Chondrocyte (in vitro differentiated cells): Measurements from ENCODE around the gene PPP6R3. TPM values are rescaled to one million over a fixed set of nuclear protein-coding genes. Genes with fewer than 3 reads are reported as not detected.
A peak's percentile ranks its signal among the peaks of the same experiment; 100 is the strongest.

Source experiments
- DNase-seq: peaks from one replicate; pipeline ENCODE4 v3.0.0; 2021; ENCODE audit warnings: mixed read lengths, low spot score
- H3K27ac Mint-ChIP-seq: one replicate; pipeline ENCODE4 v1.8.0; 2021; ENCODE audit warnings: mild to moderate bottlenecking, moderate library complexity, mixed read lengths; ENCODE audit not compliant: unreplicated experiment
- H3K27me3 Mint-ChIP-seq: 2 replicates; pipeline ENCODE4 v1.8.0; 2021; ENCODE audit warnings: low read depth, mixed read lengths
- H3K36me3 Mint-ChIP-seq: 2 replicates; pipeline ENCODE4 v1.8.0; 2021; ENCODE audit warnings: low read depth, mixed read lengths
- H3K4me1 Mint-ChIP-seq: 2 replicates; pipeline ENCODE4 v1.8.0; 2021; ENCODE audit warnings: low read depth, mild to moderate bottlenecking, mixed read lengths
- H3K4me3 Mint-ChIP-seq: one replicate; pipeline ENCODE4 v1.8.0; 2021; ENCODE audit warnings: mild to moderate bottlenecking, moderate library complexity, mixed read lengths; ENCODE audit not compliant: unreplicated experiment
- H3K9me3 Mint-ChIP-seq: 2 replicates; pipeline ENCODE4 v1.8.0; 2021; ENCODE audit warnings: low read depth, mixed read lengths
- total RNA-seq: library from RNA; stranded (reverse); gene quantifications from 3 replicates; pipeline ENCODE4 v1.2.1, GENCODE V29; 2021
- TF ChIP-seq, protein P1 (sequence below): fragments of 200-600 bp; sonication (generic); IDR thresholded peaks from 2 replicates; pipeline ENCODE4 v1.5.0; 2021; ENCODE audit warnings: antibody characterized with exemption, mild to moderate bottlenecking, moderate library complexity

The PPP6R3 gene
- total RNA-seq, 1 donor from 2014 or later = 73.4 TPM

DNA sequence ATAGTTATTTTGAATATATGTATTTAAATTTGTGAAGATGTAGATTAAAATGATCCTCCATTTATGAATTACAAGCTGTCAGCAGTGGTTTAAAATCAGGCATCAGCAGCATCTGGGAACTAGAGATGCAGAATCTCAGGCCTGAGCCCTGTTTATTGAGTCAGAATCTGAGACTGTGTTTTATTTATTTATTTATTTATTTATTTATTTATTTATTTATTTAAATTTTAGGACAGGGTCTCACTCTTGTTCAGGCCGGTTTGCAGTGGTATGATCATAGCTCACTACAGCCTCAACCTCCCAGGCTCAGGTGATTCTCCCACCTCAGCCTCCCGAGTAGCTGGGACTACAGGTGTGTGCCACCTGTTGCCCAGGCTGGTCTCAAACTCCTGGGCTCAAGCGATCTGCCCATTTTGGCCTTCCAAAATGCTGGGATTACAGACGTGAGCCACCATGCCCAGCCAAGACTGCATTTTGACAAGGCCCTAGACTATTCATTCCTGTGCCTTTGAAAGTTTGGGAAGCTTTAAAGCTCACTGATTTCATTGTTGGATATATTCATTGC is 70.7 kb downstream of the PPP6R3 start:
- peaks cover 19% of the 10 kb centered on the region for H3K4me1 Mint-ChIP-seq
- no peak for DNase-seq
- no peak overlapping the region for H3K4me3 Mint-ChIP-seq
- TF ChIP-seq, protein P1, sequence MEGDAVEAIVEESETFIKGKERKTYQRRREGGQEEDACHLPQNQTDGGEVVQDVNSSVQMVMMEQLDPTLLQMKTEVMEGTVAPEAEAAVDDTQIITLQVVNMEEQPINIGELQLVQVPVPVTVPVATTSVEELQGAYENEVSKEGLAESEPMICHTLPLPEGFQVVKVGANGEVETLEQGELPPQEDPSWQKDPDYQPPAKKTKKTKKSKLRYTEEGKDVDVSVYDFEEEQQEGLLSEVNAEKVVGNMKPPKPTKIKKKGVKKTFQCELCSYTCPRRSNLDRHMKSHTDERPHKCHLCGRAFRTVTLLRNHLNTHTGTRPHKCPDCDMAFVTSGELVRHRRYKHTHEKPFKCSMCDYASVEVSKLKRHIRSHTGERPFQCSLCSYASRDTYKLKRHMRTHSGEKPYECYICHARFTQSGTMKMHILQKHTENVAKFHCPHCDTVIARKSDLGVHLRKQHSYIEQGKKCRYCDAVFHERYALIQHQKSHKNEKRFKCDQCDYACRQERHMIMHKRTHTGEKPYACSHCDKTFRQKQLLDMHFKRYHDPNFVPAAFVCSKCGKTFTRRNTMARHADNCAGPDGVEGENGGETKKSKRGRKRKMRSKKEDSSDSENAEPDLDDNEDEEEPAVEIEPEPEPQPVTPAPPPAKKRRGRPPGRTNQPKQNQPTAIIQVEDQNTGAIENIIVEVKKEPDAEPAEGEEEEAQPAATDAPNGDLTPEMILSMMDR = no peak
- no peaks in the 10 kb centered on the region for H3K27me3 Mint-ChIP-seq
- no peak overlapping the region for H3K27ac Mint-ChIP-seq
- no peaks in the 10 kb centered on the region for H3K9me3 Mint-ChIP-seq
- H3K36me3 Mint-ChIP-seq = peaks cover 15% of the 10 kb centered on the region

DNA sequence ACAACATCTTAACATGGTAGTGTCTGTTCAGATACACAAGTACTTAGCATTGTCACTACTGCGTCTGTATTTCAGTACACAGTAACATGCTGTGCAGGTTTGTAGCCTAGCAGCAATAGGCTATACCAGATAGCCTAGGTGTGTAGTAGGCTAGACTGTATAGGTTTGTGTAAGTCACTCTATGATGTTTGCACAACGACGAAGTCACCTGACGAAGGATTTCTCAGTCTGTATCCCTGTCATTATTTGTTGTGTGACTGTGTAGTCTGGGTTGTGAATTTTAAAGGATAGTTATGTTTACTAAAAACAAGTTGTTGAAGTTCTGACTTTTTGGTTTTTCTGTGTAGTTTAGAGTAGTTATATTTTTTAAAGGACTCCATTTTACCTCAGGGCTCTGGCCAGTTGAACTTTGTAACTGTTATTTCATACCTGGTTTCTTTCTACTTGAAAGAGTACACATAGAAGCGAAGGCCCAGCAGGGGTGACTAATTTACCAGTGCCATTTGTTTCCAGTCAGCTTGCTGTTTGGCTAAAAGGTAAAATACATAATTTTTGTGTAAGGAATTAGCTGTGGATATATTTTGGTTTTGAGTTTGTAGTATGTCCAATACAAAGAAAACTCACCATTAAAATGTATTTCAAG is 72.3 kb downstream of the PPP6R3 start:
- H3K27ac Mint-ChIP-seq = no peak overlapping the region
- peaks cover 22% of the 10 kb centered on the region for H3K4me1 Mint-ChIP-seq
- H3K9me3 Mint-ChIP-seq = no peaks in the 10 kb centered on the region
- TF ChIP-seq, protein P1 = no peak
- H3K4me3 Mint-ChIP-seq = no peak overlapping the region
- H3K36me3 Mint-ChIP-seq = peaks cover 8% of the 10 kb centered on the region
- DNase-seq = no peak
- H3K27me3 Mint-ChIP-seq = no peaks in the 10 kb centered on the region

DNA sequence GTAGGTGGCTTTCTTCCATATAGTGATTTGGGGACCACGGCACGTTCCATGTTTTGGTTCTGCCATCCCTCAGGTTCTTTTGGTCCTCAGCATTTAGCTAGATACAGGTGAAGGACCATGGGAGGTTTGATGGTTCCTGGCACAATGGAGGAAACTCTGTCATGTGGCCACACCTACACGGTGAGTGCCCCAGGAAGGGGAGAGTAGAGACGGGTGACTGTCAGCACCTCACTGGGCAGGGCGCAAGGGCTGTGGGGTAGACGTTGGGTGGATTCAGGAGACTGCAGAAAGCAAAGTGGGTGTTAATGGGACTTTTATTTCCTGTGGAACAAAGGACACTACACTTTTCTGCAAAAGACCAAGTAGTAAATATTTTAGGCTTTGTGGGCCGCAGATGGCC is 73.4 kb downstream of the PPP6R3 start:
- peaks cover 5% of the 10 kb centered on the region for H3K36me3 Mint-ChIP-seq
- H3K4me3 Mint-ChIP-seq = no peak overlapping the region
- no peak for DNase-seq
- H3K27ac Mint-ChIP-seq = no peak overlapping the region
- peaks cover 22% of the 10 kb centered on the region for H3K4me1 Mint-ChIP-seq
- no peaks in the 10 kb centered on the region for H3K27me3 Mint-ChIP-seq
- TF ChIP-seq, protein P1 = no peak
- H3K9me3 Mint-ChIP-seq = no peaks in the 10 kb centered on the region

DNA sequence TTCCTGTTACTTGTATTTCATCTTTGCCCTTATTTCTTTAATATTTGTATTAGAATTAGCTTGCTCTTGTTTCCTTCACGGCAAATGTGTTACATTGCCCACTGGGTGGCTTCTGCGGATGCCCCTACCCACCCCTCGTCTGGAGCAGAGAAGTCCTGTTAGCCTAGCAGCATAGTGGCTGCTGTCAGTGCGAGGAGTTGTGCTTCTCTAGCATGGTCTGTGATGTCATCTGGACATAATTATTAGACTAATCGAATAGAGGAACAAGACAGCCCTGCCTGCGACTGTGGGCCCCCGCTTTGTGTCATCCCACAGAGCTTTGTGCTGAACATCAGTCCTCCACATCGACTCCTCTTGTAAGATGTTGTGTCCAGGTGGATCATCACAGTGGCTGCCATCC is 74.5 kb downstream of the PPP6R3 start:
- Mint-ChIP-seq H3K4me3 (no peak overlapping the region), H3K27ac (no peak overlapping the region)
- TF ChIP-seq, protein P1 = no peak

GRCh38 chr11:68536706-68537105 is 76.2 kb downstream of the PPP6R3 start:
- Mint-ChIP-seq H3K4me1 (peaks cover 29% of the 10 kb centered on the region), H3K9me3 (no peaks in the 10 kb centered on the region), H3K4me3 (no peak overlapping the region), H3K27ac (peak overlapping the region; percentile 87), H3K27me3 (no peaks in the 10 kb centered on the region), H3K36me3 (peaks cover 2% of the 10 kb centered on the region)
- DNase-seq = no peak
- TF ChIP-seq, protein P1 = no peak

More for the DNA sequence above, 74.5 kb downstream of the PPP6R3 start:
- H3K4me1 Mint-ChIP-seq = peaks cover 22% of the 10 kb centered on the region
- no peaks in the 10 kb centered on the region for H3K27me3 Mint-ChIP-seq
- no peaks in the 10 kb centered on the region for H3K9me3 Mint-ChIP-seq
- no peak for DNase-seq
- peaks cover 2% of the 10 kb centered on the region for H3K36me3 Mint-ChIP-seq
